D721Med (cell line): ENCODE data around the gene PRX.
"Not testable (repeated sequence)": the region's sequence is repeated elsewhere in the genome, so short reads cannot be mapped to it uniquely, and the experiment has no call there.

Experiments used
- DNase-seq: peaks from one replicate; pipeline ENCODE4 v3.0.0; 2011; ENCODE audit warnings: low spot score; ENCODE audit not compliant: insufficient read length
- FAIRE-seq: peaks from 2 replicates; lab custom pipeline; 2011; peaks lifted over from hg19 to GRCh38; lab: Jason Lieb, UNC
- TF ChIP-seq, protein P1 (sequence below): IDR thresholded peaks from 2 replicates; pipeline ENCODE4 v1.5.1; 2012; ENCODE audit warnings: mild to moderate bottlenecking, control low read depth; ENCODE audit not compliant: insufficient read depth; ENCODE audit errors: missing control alignments

Gene PRX

GRCh38 chr19:40444000-40444824 lies 31.0 kb upstream of the PRX start, which contains the start of gene SERTAD3:
SERTAD3 (minus strand) TSS chr19:40444335; CDS start chr19:40442080, 2,255 bp downstream.
- TF ChIP-seq, protein P1, sequence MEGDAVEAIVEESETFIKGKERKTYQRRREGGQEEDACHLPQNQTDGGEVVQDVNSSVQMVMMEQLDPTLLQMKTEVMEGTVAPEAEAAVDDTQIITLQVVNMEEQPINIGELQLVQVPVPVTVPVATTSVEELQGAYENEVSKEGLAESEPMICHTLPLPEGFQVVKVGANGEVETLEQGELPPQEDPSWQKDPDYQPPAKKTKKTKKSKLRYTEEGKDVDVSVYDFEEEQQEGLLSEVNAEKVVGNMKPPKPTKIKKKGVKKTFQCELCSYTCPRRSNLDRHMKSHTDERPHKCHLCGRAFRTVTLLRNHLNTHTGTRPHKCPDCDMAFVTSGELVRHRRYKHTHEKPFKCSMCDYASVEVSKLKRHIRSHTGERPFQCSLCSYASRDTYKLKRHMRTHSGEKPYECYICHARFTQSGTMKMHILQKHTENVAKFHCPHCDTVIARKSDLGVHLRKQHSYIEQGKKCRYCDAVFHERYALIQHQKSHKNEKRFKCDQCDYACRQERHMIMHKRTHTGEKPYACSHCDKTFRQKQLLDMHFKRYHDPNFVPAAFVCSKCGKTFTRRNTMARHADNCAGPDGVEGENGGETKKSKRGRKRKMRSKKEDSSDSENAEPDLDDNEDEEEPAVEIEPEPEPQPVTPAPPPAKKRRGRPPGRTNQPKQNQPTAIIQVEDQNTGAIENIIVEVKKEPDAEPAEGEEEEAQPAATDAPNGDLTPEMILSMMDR = no peak
- DNase-seq = peak; percentile 84
- FAIRE-seq = no peak

DNA sequence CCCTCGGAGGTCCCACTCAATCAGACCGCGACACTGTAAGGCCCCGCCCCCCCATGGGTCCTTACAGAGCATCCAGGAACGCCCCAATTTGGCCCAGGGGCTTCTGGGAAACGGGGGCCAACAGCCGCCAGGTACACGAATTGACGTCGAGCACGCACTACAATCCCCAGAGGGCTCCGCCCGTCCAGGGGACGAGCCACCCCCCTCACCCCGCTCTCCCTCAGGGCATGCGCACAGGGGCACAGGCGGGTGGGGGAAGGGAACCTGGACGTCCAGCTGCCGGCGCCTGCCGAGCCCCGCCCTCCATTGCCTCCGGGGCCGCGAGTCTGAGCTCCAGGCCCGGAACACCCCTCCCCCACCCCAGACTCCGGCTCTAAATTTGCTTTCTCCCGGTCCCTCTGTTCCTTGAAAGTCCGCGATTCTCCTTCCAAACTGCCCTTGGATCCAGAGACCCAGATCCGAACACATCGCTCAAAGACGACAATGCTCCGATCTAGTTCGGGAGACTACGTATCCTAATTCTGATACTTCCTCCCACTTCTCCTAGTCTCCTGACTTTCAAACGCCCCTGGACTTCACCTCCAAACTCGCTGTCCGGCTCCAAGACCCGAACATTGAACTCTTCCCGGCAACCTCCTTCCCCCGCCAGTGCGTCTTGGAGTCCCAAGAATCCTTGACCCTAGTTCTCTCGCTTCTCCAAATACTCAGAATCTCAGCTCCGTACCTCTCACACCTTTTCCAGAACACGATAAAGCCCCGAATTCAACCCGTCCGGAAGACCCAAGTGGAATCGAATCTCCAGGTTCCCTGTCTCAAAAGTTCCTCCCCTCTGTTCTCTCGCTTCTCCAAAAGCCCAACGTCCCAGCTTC lies 30.2 kb upstream of the PRX start:
- no peak for FAIRE-seq
- TF ChIP-seq, protein P1 = no peak
- peak; percentile 86 for DNase-seq

DNA sequence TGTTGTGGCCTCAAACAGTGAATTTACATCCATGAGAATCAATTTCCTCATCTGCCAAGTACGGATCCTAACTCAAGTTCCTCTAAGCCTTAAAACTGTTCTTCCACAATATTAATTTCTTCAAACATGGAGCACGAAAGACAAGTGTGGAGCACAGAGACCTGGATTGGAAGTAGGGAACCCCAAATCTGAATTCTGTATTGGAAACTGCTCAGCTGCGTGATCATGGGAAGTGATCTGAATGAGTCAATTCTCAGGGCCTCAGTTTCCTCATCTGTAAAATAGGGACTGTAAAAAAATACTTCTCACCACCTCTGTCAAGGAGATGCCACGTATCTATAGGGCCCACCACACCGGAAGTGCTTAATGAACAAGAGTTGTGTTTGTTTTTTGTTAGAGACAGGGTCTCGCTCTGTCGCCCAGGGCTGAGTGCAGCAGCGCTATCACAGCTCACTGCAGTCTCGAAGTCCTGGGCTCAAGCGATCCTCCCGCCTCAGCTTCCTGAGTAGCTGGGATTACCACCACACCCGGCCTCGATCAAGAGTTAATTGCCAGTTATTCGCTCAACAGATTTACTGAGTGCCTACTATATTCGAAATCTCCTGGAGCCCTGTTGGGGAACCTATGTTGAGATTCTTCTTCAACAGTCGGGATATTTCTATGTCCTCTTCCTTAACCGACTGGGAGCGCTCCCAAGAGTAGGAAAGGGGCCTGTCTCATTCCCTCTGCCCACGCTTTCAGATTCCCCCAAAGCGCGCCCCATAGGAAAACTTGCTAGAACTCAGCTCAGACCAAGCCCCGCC lies 29.4 kb upstream of the PRX start:
- FAIRE-seq (no peak), DNase-seq (no peak)
- TF ChIP-seq, protein P1 = no peak

DNA sequence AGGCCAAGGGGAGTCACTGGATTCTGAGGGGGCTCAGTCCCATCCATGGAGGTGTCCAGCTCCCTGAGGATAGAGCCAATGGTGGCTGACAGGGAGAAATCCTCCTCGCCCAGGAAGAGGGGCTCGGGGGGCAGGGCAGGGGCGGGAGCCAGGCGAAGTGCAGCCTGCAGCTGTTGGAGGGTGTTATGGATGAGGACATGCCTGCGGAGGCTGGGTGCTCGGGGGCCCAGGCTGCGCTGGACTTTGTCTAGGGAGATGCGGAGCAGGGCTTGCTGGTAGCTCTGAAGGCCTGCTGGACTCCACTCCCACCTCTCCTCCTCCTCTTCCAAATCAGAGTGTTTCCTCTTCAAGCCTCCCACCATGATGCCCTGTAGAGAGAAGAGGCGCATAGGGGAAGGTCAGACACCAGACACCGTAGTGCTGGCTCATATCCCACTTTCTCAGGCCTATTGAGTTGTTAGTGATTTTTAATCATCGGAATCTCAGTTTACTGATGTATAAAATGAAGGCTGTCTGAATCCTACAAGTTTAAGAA lies 28.6 kb upstream of the PRX start:
- FAIRE-seq (no peak), DNase-seq (no peak)
- TF ChIP-seq, protein P1 = no peak

DNA sequence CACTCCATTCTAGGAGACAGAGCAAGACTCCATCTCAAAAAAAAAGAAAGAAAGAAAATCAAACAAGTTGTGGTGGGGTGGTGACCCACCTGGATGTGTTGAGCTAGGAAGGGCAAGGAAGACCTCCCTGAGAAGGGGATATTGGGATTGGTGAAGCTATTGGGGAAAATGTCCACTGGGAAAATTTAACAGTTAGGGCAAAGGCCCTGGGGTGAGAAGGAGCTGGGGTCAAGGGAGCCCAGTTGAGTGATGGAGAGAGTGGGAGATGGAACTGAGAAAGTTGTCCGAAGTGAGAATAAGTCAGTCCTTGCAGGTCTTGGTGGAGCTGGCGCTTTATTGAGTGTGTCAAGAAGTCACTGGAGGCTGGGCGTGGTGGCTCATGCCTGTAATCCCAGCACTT lies 25.1 kb upstream of the PRX start:
- TF ChIP-seq, protein P1 = no peak
- DNase-seq (no peak), FAIRE-seq (no peak)

DNA sequence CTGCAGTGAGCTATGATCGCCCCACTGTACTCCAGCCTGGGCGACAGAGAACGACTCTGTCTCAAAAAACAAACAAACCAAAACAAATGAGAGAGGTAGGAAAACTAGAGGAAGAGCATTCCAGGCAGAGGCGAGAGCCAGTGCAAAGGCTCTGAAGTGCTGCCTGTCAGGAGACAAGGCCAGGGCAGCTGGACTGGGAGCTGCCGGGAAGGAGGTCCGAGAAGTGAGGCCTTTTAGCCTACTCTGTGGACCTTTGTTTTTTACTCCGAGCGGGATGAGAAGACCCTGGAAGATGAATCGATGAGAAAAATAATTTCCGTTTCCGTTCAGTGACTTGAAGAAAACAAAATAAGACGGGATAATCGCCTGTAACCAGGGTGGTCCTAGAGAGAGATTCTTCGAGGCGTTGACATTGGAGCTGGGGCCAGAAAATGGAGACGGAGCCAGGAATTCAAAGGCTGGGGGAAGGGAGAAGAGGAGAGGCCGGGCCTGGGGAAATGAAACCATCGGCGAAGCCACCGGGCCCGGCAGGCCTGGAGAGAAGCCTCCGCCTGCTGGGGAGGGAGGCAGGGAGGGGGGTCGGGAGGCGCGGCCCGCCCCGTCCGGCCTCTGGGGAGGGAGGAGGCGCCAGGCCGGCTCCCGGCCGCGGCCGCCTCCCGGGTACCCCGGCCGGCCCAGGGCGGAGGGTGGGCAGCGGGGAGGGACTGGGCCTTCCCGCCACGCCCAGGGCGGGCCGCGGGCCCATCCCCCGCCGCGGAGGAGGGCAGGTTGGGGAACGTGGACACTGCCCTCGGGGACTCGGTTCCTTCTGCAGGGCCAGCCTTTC lies 20.4 kb upstream of the PRX start:
- FAIRE-seq (no peak), DNase-seq (peak; percentile 55)
- TF ChIP-seq, protein P1 = no peak

DNA sequence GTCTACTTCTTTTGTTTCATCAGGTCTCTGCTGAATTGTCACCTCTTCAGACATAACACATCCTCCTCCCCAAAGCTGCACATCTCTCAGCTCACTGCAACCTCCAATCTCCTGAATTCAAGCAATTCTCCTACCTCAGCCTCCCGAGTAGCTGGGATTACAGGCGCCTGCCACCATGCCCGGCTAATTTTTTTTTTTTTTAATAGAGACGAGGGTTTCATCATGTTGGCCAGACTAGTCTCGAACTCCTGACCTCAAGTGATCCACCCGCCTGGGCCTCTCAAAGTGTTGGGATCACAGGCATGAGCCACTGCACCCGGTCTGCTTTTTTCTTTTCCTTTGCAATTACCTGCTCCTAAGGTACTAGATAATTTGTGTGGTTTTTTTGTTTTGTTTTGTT lies 19.6 kb upstream of the PRX start:
- FAIRE-seq, DNase-seq: not testable (repeated sequence)
